WTC11 (cell line): ENCODE measurements around the gene ENOX2. TPM values are rescaled to one million over a fixed set of nuclear protein-coding genes. Genes with fewer than 3 reads are reported as not detected.

ENCODE experiments used
- ATAC-seq: fragments of 200-7000 bp; cut with Tn5 transposase; 2 replicates; pipeline ENCODE4 v1.10.0; 2021; ENCODE audit warnings: mild to moderate bottlenecking, moderate library complexity
- CTCF ChIA-PET: fragments of 300-600 bp; sonication (Branson Sonifier 250); formaldehyde crosslinking; loops from one replicate; lab custom pipeline; 2021; ENCODE audit warnings: antibody characterized with exemption; lab: Charles Lee
- POLR2A ChIA-PET: fragments of 350-600 bp; sonication (Branson Sonifier 250); formaldehyde crosslinking; loops from one replicate; lab custom pipeline; 2021; ENCODE audit warnings: antibody characterized with exemption; lab: Charles Lee
- DNase-seq: peaks from one replicate; pipeline ENCODE4 v3.0.0; 2021; ENCODE audit warnings: low spot score
- H3K27ac Mint-ChIP-seq: 2 replicates; pipeline ENCODE4 v1.8.0; 2021; ENCODE audit warnings: mixed read lengths
- H3K27me3 Mint-ChIP-seq: 2 replicates; pipeline ENCODE4 v1.8.0; 2021; ENCODE audit warnings: low read depth, mild to moderate bottlenecking, moderate library complexity, mixed read lengths
- H3K36me3 Mint-ChIP-seq: 2 replicates; pipeline ENCODE4 v1.8.0; 2021; ENCODE audit warnings: mixed read lengths
- H3K4me1 Mint-ChIP-seq: 2 replicates; pipeline ENCODE4 v1.8.0; 2022; ENCODE audit warnings: mixed read lengths
- H3K4me3 Mint-ChIP-seq: 2 replicates; pipeline ENCODE4 v1.8.0; 2021; ENCODE audit warnings: mild to moderate bottlenecking, moderate library complexity, mixed read lengths
- H3K9me3 Mint-ChIP-seq: 2 replicates; pipeline ENCODE4 v1.8.0; 2021; ENCODE audit warnings: mixed read lengths
- ATF6 ChIP-seq: sonication (generic); formaldehyde crosslinking; IDR thresholded peaks from 2 replicates; pipeline ENCODE4 v1.8.1; 2023; ENCODE audit warnings: mild to moderate bottlenecking, missing genetic modification reagents
- E2F1 ChIP-seq: sonication (generic); formaldehyde crosslinking; IDR thresholded peaks from 2 replicates; pipeline ENCODE4 v1.8.0; 2022; ENCODE audit warnings: mild to moderate bottlenecking, missing genetic modification reagents
- HMGA2 ChIP-seq: fragments of 250-450 bp; sonication (Bioruptor Pico); IDR thresholded peaks from 2 replicates; pipeline ENCODE4 v1.4.0; 2021; ENCODE audit warnings: mild to moderate bottlenecking, moderate library complexity
- HMGXB4 ChIP-seq: sonication (generic); formaldehyde crosslinking; IDR thresholded peaks from 2 replicates; pipeline ENCODE4 v1.8.1; 2023; ENCODE audit warnings: mild to moderate bottlenecking, moderate library complexity, missing genetic modification reagents
- JAZF1 ChIP-seq: fragments of 250-450 bp; sonication (Bioruptor Pico); IDR thresholded peaks from 2 replicates; pipeline ENCODE4 v1.9.0; 2021; ENCODE audit warnings: moderate library complexity, mild to moderate bottlenecking, inconsistent platforms
- KAT7 ChIP-seq: sonication (generic); formaldehyde crosslinking; IDR thresholded peaks from 2 replicates; pipeline ENCODE4 v1.8.1; 2023; ENCODE audit warnings: missing genetic modification reagents, mild to moderate bottlenecking, borderline replicate concordance
- PREB ChIP-seq: sonication (generic); formaldehyde crosslinking; IDR thresholded peaks from 2 replicates; pipeline ENCODE4 v1.8.1; 2022; ENCODE audit warnings: mild to moderate bottlenecking, missing genetic modification reagents, moderate library complexity, borderline replicate concordance
- PRRX2 ChIP-seq: fragments of 250-450 bp; sonication (Bioruptor Pico); IDR thresholded peaks from 2 replicates; pipeline ENCODE4 v1.8.0; 2021; ENCODE audit warnings: mild to moderate bottlenecking
- USF1 ChIP-seq: sonication (generic); formaldehyde crosslinking; IDR thresholded peaks from 2 replicates; pipeline ENCODE4 v1.8.0; 2022; ENCODE audit warnings: mild to moderate bottlenecking, missing genetic modification reagents
- USF2 ChIP-seq: sonication (generic); formaldehyde crosslinking; IDR thresholded peaks from 2 replicates; pipeline ENCODE4 v1.8.1; 2023; ENCODE audit warnings: mild to moderate bottlenecking, missing genetic modification reagents, moderate library complexity
- ZNF425 ChIP-seq: fragments of 250-450 bp; sonication (Bioruptor Pico); conservative IDR thresholded peaks from 2 replicates; pipeline ENCODE4 v1.9.0; 2021; ENCODE audit warnings: mild to moderate bottlenecking
- ZSCAN18 ChIP-seq: fragments of 250-450 bp; sonication (Bioruptor Pico); IDR thresholded peaks from 2 replicates; pipeline ENCODE4 v2.1.2; 2022; ENCODE audit warnings: mild to moderate bottlenecking, moderate library complexity
- total RNA-seq: library from RNA; stranded (reverse); gene quantifications from 3 replicates; pipeline ENCODE4 v1.2.3, GENCODE V29; 2021

The ENOX2 gene
- total RNA-seq, 1 experiment from 2014 or later, result 13.8 TPM

- TF ChIP-seq PREB (CRISPR knock-in tag), result no peak
- TF ChIP-seq, all 79 proteins: peak for 0
Observed at GRCh38 chrX:130665263-130665662, 237.7 kb downstream of the ENOX2 start (continued).

- no peak for DNase-seq
- TF ChIP-seq ZNF425 (no peak), KAT7 (no peak), ATF6 (no peak)
- CTCF ChIA-PET, result no interaction called here
- POLR2A ChIA-PET, result no interaction called here
- H3K36me3 Mint-ChIP-seq, result no peaks in the 10 kb centered on the region
- no peak overlapping the region for H3K4me3 Mint-ChIP-seq
- no peaks in the 10 kb centered on the region; the same call in 1 of the 2 replicates for H3K9me3 Mint-ChIP-seq
- no peaks in the 10 kb centered on the region for H3K27me3 Mint-ChIP-seq
- no peaks in the 10 kb centered on the region for H3K4me1 Mint-ChIP-seq
- no peak overlapping the region for H3K27ac Mint-ChIP-seq
- no peak for ATAC-seq
Observed at GRCh38 chrX:130658310-130658709, 244.7 kb downstream of the ENOX2 start.

- Mint-ChIP-seq H3K27ac (no peak overlapping the region), H3K9me3 (no peaks in the 10 kb centered on the region; the same call in 1 of the 2 replicates), H3K27me3 (no peaks in the 10 kb centered on the region), H3K36me3 (no peaks in the 10 kb centered on the region), H3K4me1 (no peaks in the 10 kb centered on the region), H3K4me3 (no peak overlapping the region)
- ATAC-seq, result no peak
- no peak for TF ChIP-seq PRRX2 (CRISPR knock-in tag)
- no peak for TF ChIP-seq JAZF1 (CRISPR knock-in tag)
- TF ChIP-seq USF1 (CRISPR knock-in tag), result no peak
- no peak for TF ChIP-seq ZSCAN18 (CRISPR knock-in tag)
- TF ChIP-seq E2F1 (CRISPR knock-in tag), result no peak
- CTCF ChIA-PET, result no interaction called here
- DNase-seq, result no peak
- POLR2A ChIA-PET, result no interaction called here
Observed at GRCh38 chrX:130654409-130654950, 248.5 kb downstream of the ENOX2 start.

GRCh38 chrX:130652824-130653578 lies 250.0 kb downstream of the ENOX2 start:
- Mint-ChIP-seq H3K27ac (no peak overlapping the region), H3K4me1 (no peaks in the 10 kb centered on the region), H3K9me3 (no peaks in the 10 kb centered on the region; the same call in 1 of the 2 replicates), H3K36me3 (no peaks in the 10 kb centered on the region), H3K27me3 (no peaks in the 10 kb centered on the region), H3K4me3 (no peak overlapping the region)
- ChIA-PET CTCF (no interaction called here), POLR2A (no interaction called here)
- ATAC-seq (no peak), DNase-seq (no peak)
- TF ChIP-seq HMGA2 (CRISPR knock-in tag) (no peak), HMGXB4 (no peak), USF2 (no peak), ZNF425 (no peak)
